GM21737 (cell line): ENCODE results near the gene APOBEC3B.
"Not testable (repeated sequence)": the region's sequence is repeated elsewhere in the genome, so short reads cannot be mapped to it uniquely, and the experiment has no call there.

Experiments
- ATAC-seq: cut with Tn5 transposase; IDR thresholded peaks from one replicate; pipeline ENCODE4 v1.9.1; 2021; ENCODE audit warnings: mild to moderate bottlenecking, moderate library complexity; ENCODE audit not compliant: unreplicated experiment

Gene APOBEC3B

DNA sequence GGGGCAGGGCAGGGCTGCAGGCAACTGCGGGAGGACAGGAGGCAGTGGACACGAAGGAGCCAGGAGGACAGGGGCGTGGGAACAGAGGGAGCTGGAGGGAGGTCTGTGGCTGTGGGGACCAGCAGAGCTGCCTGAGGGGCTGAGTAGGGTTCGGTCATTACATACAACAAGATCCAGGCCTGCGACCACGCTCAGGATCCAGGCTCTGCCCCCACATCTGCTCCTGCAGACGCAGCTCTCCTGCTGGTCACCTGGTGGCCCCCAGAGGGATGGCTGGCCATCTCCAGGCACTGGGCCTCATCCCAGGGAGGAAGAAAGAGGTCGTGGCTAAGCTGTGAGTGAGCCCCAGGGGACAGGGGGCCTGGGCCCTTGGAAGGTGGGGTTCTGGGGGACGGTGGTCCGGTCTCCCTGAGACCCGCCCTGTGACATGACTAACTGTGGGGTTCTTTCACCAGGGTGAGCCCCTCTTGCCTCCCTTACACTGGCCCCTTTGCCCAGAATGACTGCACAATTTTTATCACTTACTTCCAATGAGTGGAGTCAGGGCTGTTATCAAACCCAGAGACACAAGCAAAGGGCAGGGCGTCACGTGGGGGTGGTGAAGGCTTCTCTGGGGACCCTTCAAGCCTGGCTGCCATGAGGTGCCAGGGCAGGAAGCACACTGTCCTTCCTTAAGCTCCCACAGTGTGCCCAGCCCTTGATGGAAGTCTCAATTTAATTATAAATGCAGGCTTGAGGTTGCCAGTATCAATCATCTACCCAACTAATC, 31.4 kb upstream of the APOBEC3B start:
- no peak for ATAC-seq

GRCh38 chr22:38951734-38952133, 30.4 kb upstream of the APOBEC3B start:
- ATAC-seq, result no peak

DNA sequence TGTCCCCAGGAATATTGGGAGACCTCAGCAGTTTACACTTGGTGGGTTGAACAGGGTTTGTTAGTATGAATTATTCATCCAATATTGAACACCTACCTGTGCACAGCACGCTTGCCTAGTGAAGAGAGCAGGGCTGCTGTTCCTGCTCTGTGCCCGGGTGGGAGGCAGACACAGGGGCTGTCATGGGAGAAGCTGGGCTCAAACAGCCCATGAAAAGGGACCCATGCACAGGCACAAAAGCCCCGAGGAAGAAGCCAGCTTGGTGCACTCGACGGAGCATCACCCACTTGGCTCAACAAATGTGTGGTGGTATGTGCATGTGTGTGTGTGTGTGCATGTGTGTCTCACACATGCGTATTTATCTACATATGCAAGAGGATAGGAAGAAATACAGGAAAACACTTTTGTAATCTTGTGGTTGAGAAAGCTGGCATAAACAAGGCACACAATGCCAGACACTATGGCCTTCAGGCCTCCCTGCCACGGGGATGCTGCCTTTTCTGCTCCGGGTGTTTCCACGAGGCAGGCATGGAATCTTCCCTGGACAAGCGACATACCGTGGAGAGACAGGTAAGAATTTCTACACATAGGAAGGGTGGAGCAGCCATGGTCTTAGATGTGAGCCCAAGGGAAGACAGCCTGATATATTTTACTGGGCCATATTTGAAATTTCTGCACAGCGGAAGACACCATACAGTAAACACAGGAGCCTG, 29.7 kb upstream of the APOBEC3B start:
- ATAC-seq, result no peak

GRCh38 chr22:38953091-38953490, 29.1 kb upstream of the APOBEC3B start:
- no peak for ATAC-seq

DNA sequence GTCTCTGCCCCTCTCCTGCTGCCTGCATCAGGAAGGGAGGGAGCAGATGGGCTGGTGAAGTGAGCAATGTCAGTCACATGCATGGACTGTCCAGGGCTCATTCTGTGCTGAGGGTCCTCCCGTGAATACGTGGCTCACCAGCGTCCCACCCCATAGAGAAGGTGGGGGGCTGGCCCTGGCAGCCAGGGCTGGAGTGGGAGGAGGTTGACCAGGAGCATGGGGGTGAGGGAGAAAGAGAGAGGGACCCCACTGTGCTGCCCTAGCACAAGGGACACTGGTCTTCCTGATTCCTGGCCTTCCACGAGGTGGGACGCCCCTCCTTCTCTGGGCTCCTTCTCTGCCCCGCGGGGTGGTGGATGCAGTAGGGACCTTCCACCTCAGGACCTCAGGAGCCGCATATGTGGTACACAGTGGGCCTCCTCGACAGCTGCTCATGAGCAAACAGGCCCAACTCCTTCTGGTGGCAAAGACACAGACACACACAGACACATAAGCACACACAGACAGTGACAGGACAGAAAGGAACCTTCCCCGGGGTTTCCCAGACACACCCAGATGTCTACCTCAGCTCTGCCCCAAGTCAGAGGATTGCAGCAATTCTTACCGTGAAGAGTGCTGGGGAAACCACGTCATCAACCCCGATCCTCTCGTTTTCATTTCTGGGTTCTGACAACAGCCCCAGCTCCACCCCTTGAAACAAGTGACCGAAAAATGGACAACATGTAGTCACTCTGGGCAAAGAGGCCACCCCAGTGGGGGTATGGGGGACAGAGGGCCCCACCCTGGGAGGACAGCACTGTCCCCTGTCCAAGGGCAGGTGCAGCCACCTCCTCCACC, 28.4 kb upstream of the APOBEC3B start:
- ATAC-seq, result peak; percentile 57

- no peak for ATAC-seq
These were observed 27.6 kb upstream of the APOBEC3B start for GRCh38 chr22:38954414-38955043.

DNA sequence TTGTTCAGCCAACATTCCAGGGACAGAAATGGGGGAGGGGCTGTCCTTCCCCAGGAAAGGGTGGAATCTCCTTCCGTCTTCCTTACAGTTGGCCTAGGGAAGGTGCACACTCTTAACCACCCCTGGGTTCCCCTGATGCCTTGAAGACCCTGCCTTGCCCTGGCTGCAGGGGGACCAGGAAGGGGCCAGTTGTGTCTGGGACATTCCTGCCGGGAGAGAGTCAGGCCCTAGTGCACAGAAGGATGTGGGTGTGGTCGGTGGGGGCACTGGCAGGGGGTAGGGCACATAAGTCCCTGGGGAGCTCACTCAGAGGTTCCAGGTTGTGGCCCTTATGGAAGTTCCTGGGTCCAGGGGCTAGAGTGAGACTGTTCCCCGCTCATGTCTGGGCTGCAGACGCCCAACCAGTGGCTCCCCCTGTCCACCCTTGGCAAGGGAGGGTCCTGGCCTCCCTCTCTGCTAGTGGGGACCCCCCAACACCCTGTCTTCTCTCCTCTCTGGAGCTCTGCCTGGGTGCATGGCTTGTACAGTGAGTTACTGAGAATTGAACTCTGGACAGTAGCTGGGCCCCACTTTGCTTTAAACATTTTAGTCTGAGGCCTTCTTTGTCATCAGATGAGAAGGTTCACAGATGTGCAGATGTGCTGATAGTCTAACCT, 26.8 kb upstream of the APOBEC3B start:
- ATAC-seq, result no peak

DNA sequence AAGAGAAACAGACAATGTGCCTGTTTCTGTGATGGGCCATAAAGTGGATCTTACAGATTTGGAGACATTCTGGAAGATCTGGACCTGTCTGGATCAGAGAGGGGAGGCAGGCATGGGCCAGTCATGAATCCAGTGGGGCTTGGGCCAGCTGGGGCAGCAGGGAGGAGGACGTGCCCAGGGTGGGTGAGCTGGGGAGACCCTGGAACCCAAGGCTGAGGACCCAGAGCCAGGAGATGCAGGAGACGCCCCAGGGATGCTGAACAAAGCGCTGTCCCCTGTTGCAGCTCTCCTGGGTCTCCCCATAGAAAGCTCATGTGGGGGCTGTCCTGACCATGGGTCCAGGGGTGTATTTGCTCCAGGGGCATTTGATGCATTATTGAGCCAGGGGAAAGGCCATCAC, 26.2 kb upstream of the APOBEC3B start:
- ATAC-seq, result no peak

GRCh38 chr22:38956551-38956950, 25.6 kb upstream of the APOBEC3B start:
- ATAC-seq, result no peak

DNA sequence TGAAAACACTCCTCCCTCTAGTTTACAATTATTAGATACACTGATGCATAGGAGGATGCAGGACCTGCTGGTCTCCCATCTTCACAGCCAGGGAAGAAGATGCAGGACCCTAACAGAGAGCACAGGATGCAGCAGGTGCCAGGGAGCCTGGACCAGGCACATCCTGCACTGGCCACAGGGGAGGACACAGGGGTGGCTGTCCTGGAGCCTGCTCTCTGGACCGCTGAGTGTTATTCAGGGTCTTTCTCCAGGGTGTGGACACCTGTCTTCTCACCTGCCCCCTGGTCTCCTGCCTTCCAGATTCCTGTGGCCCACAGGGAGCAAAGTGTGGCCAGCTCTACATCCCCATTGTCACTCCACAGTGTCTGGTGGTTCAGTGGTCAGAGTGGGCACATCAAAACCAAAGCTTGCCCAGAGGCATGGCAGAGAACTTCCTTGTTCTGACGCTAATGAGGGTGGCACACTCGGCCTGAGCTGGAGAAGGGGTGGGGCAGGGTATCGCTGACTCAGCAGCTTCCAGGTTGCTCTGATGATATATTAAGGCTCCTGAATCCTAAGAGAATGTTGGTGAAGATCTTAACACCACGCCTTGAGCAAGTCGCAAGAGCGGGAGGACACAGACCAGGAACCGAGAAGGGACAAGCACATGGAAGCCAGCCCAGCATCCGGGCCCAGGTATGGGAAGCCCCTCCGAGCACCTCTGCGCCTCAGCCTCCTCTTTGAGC, 24.9 kb upstream of the APOBEC3B start, which contains the start of gene APOBEC3A:
TSS of gene APOBEC3A (plus strand) at position 564 of the 725 bp plus-strand sequence. CDS start at position 647, 83 bp downstream.
- ATAC-seq, result no peak

GRCh38 chr22:38957808-38958650, 24.1 kb upstream of the APOBEC3B start:
- ATAC-seq, result no peak

- not testable (repeated sequence) for ATAC-seq
These were observed 23.6 kb upstream of the APOBEC3B start for GRCh38 chr22:38958651-38958943.

- ATAC-seq, result no peak
These were observed 22.6 kb upstream of the APOBEC3B start for GRCh38 chr22:38959590-38959989.

- not testable (repeated sequence) for ATAC-seq
These were observed 21.5 kb upstream of the APOBEC3B start for GRCh38 chr22:38960673-38961072.

GRCh38 chr22:38963291-38963738, 18.8 kb upstream of the APOBEC3B start:
- not testable (repeated sequence) for ATAC-seq

- no peak for ATAC-seq
These were observed 18.3 kb upstream of the APOBEC3B start for GRCh38 chr22:38963872-38964271.

DNA sequence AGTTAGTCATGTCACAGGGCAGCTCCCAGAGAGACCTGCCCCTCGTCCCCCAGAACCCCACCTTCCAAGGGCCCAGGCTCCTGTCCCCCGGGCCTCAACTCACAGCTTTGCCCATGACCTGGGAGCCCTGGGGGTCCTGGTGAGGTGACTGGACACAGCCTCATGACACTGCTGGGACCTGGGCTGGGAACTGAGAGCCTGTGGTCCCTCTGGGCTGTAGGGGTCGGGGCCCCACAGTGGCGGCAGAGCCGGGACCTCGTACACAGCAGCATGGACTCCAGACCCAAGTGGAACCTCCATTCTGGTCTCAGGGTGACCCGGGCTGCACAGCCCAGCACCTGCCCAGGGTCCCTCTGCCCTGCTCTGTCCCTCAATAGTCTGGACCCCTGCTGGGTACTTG, 17.8 kb upstream of the APOBEC3B start:
- no peak for ATAC-seq

- no peak for ATAC-seq
These were observed 17.2 kb upstream of the APOBEC3B start for GRCh38 chr22:38964989-38965388.
